HEK293 (cell line): ENCODE data around the gene PHACTR1.

Experiments
- CTCF ChIA-PET: fragments of 350-600 bp; formaldehyde crosslinking; extraction: SDS; loops from one replicate; lab custom pipeline; 2021; ENCODE audit warnings: antibody characterized with exemption; lab: Yijun Ruan, JAX
- POLR2A ChIA-PET: fragments of 300-600 bp; formaldehyde crosslinking; extraction: SDS; loops from one replicate; lab custom pipeline; 2020; ENCODE audit warnings: antibody characterized with exemption, inconsistent platforms; lab: Yijun Ruan, JAX
- H3K27ac ChIP-seq: fragments of 200-500 bp; sonication (Bioruptor generic); 2 replicates; pipeline ENCODE4 v1.5.1; 2014; ENCODE audit warnings: low read depth, low read length, control low read depth, inconsistent platforms; ENCODE audit errors: extremely low read depth
- H3K36me3 ChIP-seq, 2 experiments: fragments of 200-500 bp in 1 of 2; sonication (Bioruptor generic) in 1 of 2; 1 replicate in 1 of 2; 2 replicates in 1 of 2; pipeline ENCODE4 v1.5.1; 2014 to 2017; ENCODE audit warnings: inconsistent platforms in 2 of 2, low read length in 2 of 2; ENCODE audit not compliant: control insufficient read depth in 2 of 2, insufficient read depth in 1 of 2
- H3K4me1 ChIP-seq: fragments of 200-500 bp; sonication (Bioruptor generic); 2 replicates; pipeline ENCODE4 v1.5.1; 2014; ENCODE audit warnings: mild to moderate bottlenecking, low read length, inconsistent platforms; ENCODE audit not compliant: control insufficient read depth, insufficient read depth
- H3K4me3 ChIP-seq: 2 replicates; pipeline ENCODE4 v1.5.1; 2011; ENCODE audit warnings: low read depth, mild to moderate bottlenecking, control low read depth, low read length, moderate library complexity
- H3K9me3 ChIP-seq: fragments of 200-500 bp; sonication (Bioruptor generic); 2 replicates; pipeline ENCODE4 v1.5.1; 2014; ENCODE audit warnings: low read depth, low read length, inconsistent platforms; ENCODE audit not compliant: control insufficient read depth, insufficient read depth
- FEZF1 ChIP-seq: fragments of 450-650 bp; formaldehyde crosslinking; IDR thresholded peaks from 2 replicates; pipeline ENCODE4 v1.5.1; 2016; ENCODE audit warnings: missing biosample characterization, missing genetic modification characterization
- GLIS1 ChIP-seq: fragments of 450-650 bp; formaldehyde crosslinking; IDR thresholded peaks from 2 replicates; pipeline ENCODE4 v1.5.1; 2016; ENCODE audit warnings: missing biosample characterization, missing genetic modification characterization
- HOXA7 ChIP-seq: sonication (generic); formaldehyde crosslinking; IDR thresholded peaks from 2 replicates; pipeline ENCODE4 v1.8.1; 2022; ENCODE audit warnings: missing genetic modification reagents, borderline replicate concordance
- RBAK ChIP-seq: fragments of 450-650 bp; formaldehyde crosslinking; IDR thresholded peaks from 2 replicates; pipeline ENCODE4 v1.5.1; 2016; ENCODE audit warnings: missing biosample characterization, missing genetic modification characterization
- YY2 ChIP-seq: fragments of 450-650 bp; formaldehyde crosslinking; IDR thresholded peaks from 2 replicates; pipeline ENCODE4 v1.5.1; 2016; ENCODE audit warnings: missing biosample characterization, missing genetic modification characterization
- ZBTB7A ChIP-seq: fragments of 450-650 bp; formaldehyde crosslinking; IDR thresholded peaks from 2 replicates; pipeline ENCODE4 v1.5.1; 2016; ENCODE audit warnings: low read depth, missing biosample characterization, missing genetic modification characterization
- ZNF10 ChIP-seq: fragments of 450-650 bp; formaldehyde crosslinking; IDR thresholded peaks from 2 replicates; pipeline ENCODE4 v1.5.1; 2017; ENCODE audit warnings: missing biosample characterization, missing genetic modification characterization
- ZNF133 ChIP-seq: fragments of 450-650 bp; formaldehyde crosslinking; IDR thresholded peaks from 2 replicates; pipeline ENCODE4 v1.5.1; 2016; ENCODE audit warnings: missing biosample characterization, missing genetic modification characterization
- ZNF24 ChIP-seq: fragments of 450-650 bp; formaldehyde crosslinking; IDR thresholded peaks from 2 replicates; pipeline ENCODE4 v1.5.1; 2016; ENCODE audit warnings: missing biosample characterization, missing genetic modification characterization
- ZNF248 ChIP-seq: fragments of 450-650 bp; formaldehyde crosslinking; IDR thresholded peaks from 2 replicates; pipeline ENCODE4 v1.5.1; 2017; ENCODE audit warnings: missing biosample characterization, missing genetic modification characterization
- ZNF311 ChIP-seq: fragments of 450-650 bp; formaldehyde crosslinking; IDR thresholded peaks from 2 replicates; pipeline ENCODE4 v1.5.1; 2017; ENCODE audit warnings: missing biosample characterization, missing genetic modification characterization, borderline replicate concordance
- ZNF629 ChIP-seq: fragments of 450-650 bp; formaldehyde crosslinking; IDR thresholded peaks from 2 replicates; pipeline ENCODE4 v1.5.1; 2017; ENCODE audit warnings: missing biosample characterization, missing genetic modification characterization
- ZNF747 ChIP-seq: fragments of 450-650 bp; formaldehyde crosslinking; IDR thresholded peaks from 2 replicates; pipeline ENCODE4 v1.5.1; 2016; ENCODE audit warnings: missing biosample characterization, missing genetic modification characterization
- ZNF785 ChIP-seq: fragments of 450-650 bp; formaldehyde crosslinking; IDR thresholded peaks from 2 replicates; pipeline ENCODE4 v1.5.1; 2016; ENCODE audit warnings: missing biosample characterization, missing genetic modification characterization
- TF ChIP-seq, protein P1 (sequence below): fragments of 450-650 bp; formaldehyde crosslinking; IDR thresholded peaks from 2 replicates; pipeline ENCODE4 v1.5.1; 2017; ENCODE audit warnings: missing biosample characterization, missing genetic modification characterization
- TF ChIP-seq, protein P2 (sequence below): fragments of 450-650 bp; formaldehyde crosslinking; IDR thresholded peaks from 2 replicates; pipeline ENCODE4 v1.5.1; 2017; ENCODE audit warnings: missing biosample characterization, missing genetic modification characterization
- TF ChIP-seq, protein P3 (sequence below): fragments of 450-650 bp; formaldehyde crosslinking; IDR thresholded peaks from 2 replicates; pipeline ENCODE4; 2016; ENCODE audit warnings: missing biosample characterization, missing genetic modification characterization
- TF ChIP-seq, protein P4 (sequence below): fragments of 450-650 bp; formaldehyde crosslinking; IDR thresholded peaks from 2 replicates; pipeline ENCODE4 v1.5.1; 2016; ENCODE audit warnings: missing biosample characterization, missing genetic modification characterization
- TF ChIP-seq, protein P5 (sequence below): fragments of 450-650 bp; formaldehyde crosslinking; IDR thresholded peaks from 2 replicates; pipeline ENCODE4 v1.5.1; 2016; ENCODE audit warnings: missing biosample characterization, missing genetic modification characterization

The PHACTR1 gene

DNA sequence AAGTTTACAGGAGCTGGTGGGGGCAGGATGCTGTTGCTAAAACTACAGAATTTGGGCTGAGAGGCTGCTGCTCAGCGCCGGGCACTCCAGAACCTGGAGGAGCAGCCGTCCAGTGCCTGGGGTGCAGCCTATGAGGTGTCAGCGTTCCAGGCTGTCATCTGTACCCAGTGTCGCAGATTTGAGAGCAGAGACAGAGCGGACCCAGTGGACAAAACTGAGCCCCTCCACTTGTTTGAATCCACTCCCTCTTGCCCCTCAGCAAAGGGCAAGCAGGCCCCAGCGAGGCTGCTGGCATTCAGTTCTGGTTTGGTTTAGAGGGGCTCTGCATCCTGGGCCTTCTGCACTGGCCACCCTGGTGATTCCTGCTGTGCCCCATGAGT lies 467.5 kb downstream of the PHACTR1 start:
- Histone ChIP-seq H3K4me3 (no peak overlapping the region), H3K4me1 (no peaks in the 10 kb centered on the region), H3K9me3 (no peaks in the 10 kb centered on the region), H3K36me3 (no peaks in the 10 kb centered on the region), H3K27ac (no peak overlapping the region)
- ChIA-PET CTCF (no interaction called here), POLR2A (no interaction called here)
- TF ChIP-seq FEZF1 (tag by site-specific recombination) (no peak), ZNF785 (tag by site-specific recombination) (no peak), HOXA7 (CRISPR knock-in tag) (no peak), ZNF24 (tag by site-specific recombination) (no peak), ZNF747 (no peak), GLIS1 (no peak), ZNF248 (tag by site-specific recombination) (no peak), YY2 (tag by site-specific recombination) (no peak), ZNF311 (tag by site-specific recombination) (no peak), ZNF133 (tag by site-specific recombination) (no peak), ZBTB7A (tag by site-specific recombination) (no peak), RBAK (tag by site-specific recombination) (no peak)
- TF ChIP-seq, protein P1, sequence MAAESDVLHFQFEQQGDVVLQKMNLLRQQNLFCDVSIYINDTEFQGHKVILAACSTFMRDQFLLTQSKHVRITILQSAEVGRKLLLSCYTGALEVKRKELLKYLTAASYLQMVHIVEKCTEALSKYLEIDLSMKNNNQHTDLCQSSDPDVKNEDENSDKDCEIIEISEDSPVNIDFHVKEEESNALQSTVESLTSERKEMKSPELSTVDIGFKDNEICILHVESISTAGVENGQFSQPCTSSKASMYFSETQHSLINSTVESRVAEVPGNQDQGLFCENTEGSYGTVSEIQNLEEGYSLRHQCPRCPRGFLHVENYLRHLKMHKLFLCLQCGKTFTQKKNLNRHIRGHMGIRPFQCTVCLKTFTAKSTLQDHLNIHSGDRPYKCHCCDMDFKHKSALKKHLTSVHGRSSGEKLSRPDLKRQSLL (tag by site-specific recombination), result no peak
- TF ChIP-seq, protein P2, sequence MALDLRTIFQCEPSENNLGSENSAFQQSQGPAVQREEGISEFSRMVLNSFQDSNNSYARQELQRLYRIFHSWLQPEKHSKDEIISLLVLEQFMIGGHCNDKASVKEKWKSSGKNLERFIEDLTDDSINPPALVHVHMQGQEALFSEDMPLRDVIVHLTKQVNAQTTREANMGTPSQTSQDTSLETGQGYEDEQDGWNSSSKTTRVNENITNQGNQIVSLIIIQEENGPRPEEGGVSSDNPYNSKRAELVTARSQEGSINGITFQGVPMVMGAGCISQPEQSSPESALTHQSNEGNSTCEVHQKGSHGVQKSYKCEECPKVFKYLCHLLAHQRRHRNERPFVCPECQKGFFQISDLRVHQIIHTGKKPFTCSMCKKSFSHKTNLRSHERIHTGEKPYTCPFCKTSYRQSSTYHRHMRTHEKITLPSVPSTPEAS (tag by site-specific recombination), result no peak
- TF ChIP-seq, protein P3, sequence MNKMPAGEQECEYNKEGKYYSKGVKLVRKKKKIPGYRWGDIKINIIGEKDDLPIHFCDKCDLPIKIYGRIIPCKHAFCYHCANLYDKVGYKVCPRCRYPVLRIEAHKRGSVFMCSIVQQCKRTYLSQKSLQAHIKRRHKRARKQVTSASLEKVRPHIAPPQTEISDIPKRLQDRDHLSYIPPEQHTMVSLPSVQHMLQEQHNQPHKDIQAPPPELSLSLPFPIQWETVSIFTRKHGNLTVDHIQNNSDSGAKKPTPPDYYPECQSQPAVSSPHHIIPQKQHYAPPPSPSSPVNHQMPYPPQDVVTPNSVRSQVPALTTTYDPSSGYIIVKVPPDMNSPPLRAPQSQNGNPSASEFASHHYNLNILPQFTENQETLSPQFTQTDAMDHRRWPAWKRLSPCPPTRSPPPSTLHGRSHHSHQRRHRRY (tag by site-specific recombination), result no peak
- TF ChIP-seq, protein P4, sequence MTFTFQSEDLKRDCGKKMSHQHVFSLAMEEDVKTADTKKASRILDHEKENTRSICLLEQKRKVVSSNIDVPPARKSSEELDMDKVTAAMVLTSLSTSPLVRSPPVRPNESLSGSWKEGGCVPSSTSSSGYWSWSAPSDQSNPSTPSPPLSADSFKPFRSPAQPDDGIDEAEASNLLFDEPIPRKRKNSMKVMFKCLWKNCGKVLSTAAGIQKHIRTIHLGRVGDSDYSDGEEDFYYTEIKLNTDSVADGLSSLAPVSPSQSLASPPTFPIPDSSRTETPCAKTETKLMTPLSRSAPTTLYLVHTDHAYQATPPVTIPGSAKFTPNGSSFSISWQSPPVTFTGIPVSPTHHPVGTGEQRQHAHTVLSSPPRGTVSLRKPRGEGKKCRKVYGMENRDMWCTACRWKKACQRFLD (tag by site-specific recombination), result no peak

DNA sequence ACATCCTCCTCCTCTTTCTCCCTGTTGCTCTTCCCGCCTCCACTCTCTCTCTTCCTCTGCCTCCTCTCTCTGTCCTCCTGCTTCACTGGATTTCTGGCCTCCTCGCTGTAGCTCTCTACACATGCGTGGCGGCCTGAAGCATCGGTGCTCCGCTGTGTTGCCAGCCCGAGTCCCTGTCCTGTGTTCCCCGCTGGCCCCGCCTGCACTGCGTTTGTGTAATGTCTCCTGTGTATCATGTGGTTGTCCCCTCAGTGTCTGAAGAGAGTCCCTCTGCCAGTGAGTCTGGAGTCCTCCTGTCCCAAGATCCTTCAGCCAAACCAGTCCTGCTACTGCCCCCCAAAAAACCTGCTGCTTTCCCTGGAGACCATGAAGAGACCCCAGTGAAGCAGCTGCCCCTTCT lies 468.0 kb downstream of the PHACTR1 start:
- H3K27ac ChIP-seq, result no peak overlapping the region
- no peaks in the 10 kb centered on the region for H3K36me3 ChIP-seq
- H3K9me3 ChIP-seq, result no peaks in the 10 kb centered on the region
- no peak overlapping the region for H3K4me3 ChIP-seq
- TF ChIP-seq, protein P5, sequence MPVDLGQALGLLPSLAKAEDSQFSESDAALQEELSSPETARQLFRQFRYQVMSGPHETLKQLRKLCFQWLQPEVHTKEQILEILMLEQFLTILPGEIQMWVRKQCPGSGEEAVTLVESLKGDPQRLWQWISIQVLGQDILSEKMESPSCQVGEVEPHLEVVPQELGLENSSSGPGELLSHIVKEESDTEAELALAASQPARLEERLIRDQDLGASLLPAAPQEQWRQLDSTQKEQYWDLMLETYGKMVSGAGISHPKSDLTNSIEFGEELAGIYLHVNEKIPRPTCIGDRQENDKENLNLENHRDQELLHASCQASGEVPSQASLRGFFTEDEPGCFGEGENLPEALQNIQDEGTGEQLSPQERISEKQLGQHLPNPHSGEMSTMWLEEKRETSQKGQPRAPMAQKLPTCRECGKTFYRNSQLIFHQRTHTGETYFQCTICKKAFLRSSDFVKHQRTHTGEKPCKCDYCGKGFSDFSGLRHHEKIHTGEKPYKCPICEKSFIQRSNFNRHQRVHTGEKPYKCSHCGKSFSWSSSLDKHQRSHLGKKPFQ, result no peak
- ChIA-PET CTCF (no interaction called here), POLR2A (no interaction called here)
- no peaks in the 10 kb centered on the region for H3K4me1 ChIP-seq

DNA sequence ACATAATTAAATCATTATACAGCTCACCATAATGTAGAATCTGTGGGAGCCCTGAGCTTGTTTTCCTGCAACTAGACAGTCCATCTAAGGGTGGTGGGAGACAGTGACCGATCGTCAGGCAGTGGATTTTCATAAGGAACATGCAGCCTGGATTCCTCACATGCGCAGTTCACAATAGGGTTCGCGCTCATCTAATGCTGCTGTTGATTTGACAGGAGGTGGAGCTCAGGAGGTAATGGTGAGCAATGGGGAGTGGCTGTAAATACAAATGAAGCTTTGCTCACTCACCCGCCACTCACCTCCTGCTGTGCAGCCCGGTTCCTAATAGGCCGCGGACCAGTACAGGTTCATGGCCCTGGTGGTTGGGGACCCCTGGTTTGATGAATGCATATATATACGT lies 470.3 kb downstream of the PHACTR1 start:
- Histone ChIP-seq H3K9me3 (no peaks in the 10 kb centered on the region), H3K4me3 (no peak overlapping the region), H3K4me1 (no peaks in the 10 kb centered on the region), H3K36me3 (no peaks in the 10 kb centered on the region), H3K27ac (no peak overlapping the region)
- TF ChIP-seq ZNF10 (tag by site-specific recombination), result no peak
- no peak for TF ChIP-seq ZNF629
- ChIA-PET POLR2A (no interaction called here), CTCF (interaction anchor here (0.6 to 1.6 kb wide), 4 partner anchors 8 to 50 kb away, joined by 3 to 6 read pairs (median 4); no protein-coding TSS in a partner anchor)
